GM19372 (cell line): Measurements from ENCODE around the gene SPRR2A.
"Not testable (repeated sequence)": the region's sequence is repeated elsewhere in the genome, so short reads cannot be mapped to it uniquely, and the experiment has no call there.

Experiments used
- ATAC-seq: cut with Tn5 transposase; IDR thresholded peaks from one replicate; pipeline ENCODE4 v1.9.1; 2021; ENCODE audit warnings: mild to moderate bottlenecking, low read depth, moderate library complexity; ENCODE audit not compliant: unreplicated experiment

Gene SPRR2A

GRCh38 chr1:153057375-153057774 is at the start of gene SPRR2A:
TSS of gene SPRR2A (minus strand) at chr1:153057512. CDS start at chr1:153056735, 777 bp downstream.
- no peak for ATAC-seq

GRCh38 chr1:153100245-153100644 is 42.9 kb upstream of the SPRR2A start:
- no peak for ATAC-seq

GRCh38 chr1:153099461-153100045 is 42.2 kb upstream of the SPRR2A start:
- no peak for ATAC-seq

GRCh38 chr1:153095764-153096163 is 38.5 kb upstream of the SPRR2A start:
- ATAC-seq: no peak

- no peak for ATAC-seq
These were observed 37.1 kb upstream of the SPRR2A start, which contains the start of gene SPRR2E for GRCh38 chr1:153094426-153094825. TSS of gene SPRR2E (minus strand) at chr1:153094526. CDS start at chr1:153093751, 775 bp downstream.

- ATAC-seq: no peak
These were observed 30.3 kb upstream of the SPRR2A start for GRCh38 chr1:153087652-153088051.

- no peak for ATAC-seq
These were observed 24.4 kb upstream of the SPRR2A start for GRCh38 chr1:153081736-153082135.

GRCh38 chr1:153072806-153073726 is 15.8 kb upstream of the SPRR2A start:
- no peak for ATAC-seq

- no peak for ATAC-seq
These were observed 14.2 kb upstream of the SPRR2A start, which contains the start of gene SPRR2B for GRCh38 chr1:153071511-153071910. TSS of gene SPRR2B (minus strand) at chr1:153071611. CDS start at chr1:153070839, 772 bp downstream.

- no peak for ATAC-seq
These were observed 12.9 kb upstream of the SPRR2A start for GRCh38 chr1:153070243-153070642.

- no peak for ATAC-seq
These were observed 1.8 kb upstream of the SPRR2A start for GRCh38 chr1:153058826-153059784.

- no peak for ATAC-seq
These were observed 842 bp upstream of the SPRR2A start for GRCh38 chr1:153058154-153058553.

- ATAC-seq: not testable (repeated sequence)
These were observed 1.2 kb downstream of the SPRR2A start for GRCh38 chr1:153056111-153056510.

GRCh38 chr1:153049211-153049610 is 8.1 kb downstream of the SPRR2A start:
- no peak for ATAC-seq

GRCh38 chr1:153040950-153041631 is 16.2 kb downstream of the SPRR2A start, which contains the start of gene SPRR2D:
TSS of gene SPRR2D (minus strand) at chr1:153041120. CDS start at chr1:153040346, 774 bp downstream.
- no peak for ATAC-seq

GRCh38 chr1:153035211-153035610 is 22.1 kb downstream of the SPRR2A start:
- ATAC-seq: no peak

- ATAC-seq: no peak
These were observed 24.5 kb downstream of the SPRR2A start for GRCh38 chr1:153032677-153033308.

- ATAC-seq: no peak
These were observed 25.2 kb downstream of the SPRR2A start for GRCh38 chr1:153032073-153032472.

- ATAC-seq: no peak
These were observed 26.4 kb downstream of the SPRR2A start, which contains the start of gene SPRR1B for GRCh38 chr1:153030895-153031294. TSS of gene SPRR1B (plus strand) at chr1:153031203. CDS start at chr1:153032346, 1,143 bp downstream.
